ENCODE data around the gene UBASH3A. TPM values are rescaled to one million over a fixed set of nuclear protein-coding genes. Genes with fewer than 3 reads are reported as not detected.

UBASH3A gene
- total and polyA plus RNA-seq, 5 donors: 0.07 to 0.29 (median 0.23) TPM

DNA sequence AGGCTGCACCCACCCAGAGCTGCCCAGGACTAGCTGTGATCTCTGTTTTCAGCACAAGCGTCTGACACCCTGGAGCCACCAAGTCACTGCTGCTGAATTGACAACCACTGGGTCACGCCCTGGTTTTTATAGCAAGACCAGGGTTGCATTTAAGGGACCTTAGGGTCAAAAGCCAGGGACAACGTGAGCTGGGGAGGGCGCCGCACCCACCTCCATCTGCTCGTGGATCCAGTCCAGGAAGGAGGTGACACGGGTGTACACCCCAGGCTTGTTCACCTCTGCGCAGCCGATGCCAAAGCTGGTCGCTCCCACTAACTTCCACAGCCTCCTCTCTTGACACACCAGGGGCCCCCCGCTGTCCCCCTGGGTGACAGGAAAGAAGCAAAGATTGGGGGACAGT is 28.2 kb upstream of the UBASH3A start:
- 69% methylated on average over 11 of the region's 11 CpGs for WGBS
- H3K27ac ChIP-seq (ENCODE audit: low read length): no peak overlapping the region
- no peaks in the 10 kb centered on the region for H3K4me1 ChIP-seq (ENCODE audit: control insufficient read depth, insufficient read depth, low read length)
- H3K9me3 ChIP-seq (ENCODE audit: control insufficient read depth, low read length): no peaks in the 10 kb centered on the region
- H3K27me3 ChIP-seq (ENCODE audit: control insufficient read depth, insufficient read depth): no peaks in the 10 kb centered on the region
- DNase-seq: no peak
- intact Hi-C loops (cut with DNase I): no loop called here
- no peak for ATAC-seq
- H3K4me3 ChIP-seq (ENCODE audit: low read length): no peak overlapping the region

DNA sequence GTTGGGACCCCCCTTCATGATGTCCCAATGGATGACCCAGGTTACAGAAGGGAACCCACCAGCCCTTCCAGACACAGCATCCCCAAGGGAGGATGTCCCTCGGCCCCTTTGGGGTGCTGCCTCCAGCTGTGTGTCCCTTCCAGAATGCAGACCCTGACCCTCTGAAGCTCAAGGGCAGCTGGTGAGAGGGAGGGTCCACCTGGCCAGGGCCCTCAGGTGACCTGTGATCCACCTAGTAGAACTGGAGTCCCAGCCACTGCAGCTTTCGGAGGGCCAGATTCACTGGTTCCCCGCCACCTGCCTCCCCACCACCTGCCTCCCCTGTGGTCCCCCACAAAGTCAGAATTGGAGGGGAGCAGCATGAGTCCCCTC is 27.8 kb upstream of the UBASH3A start:
- intact Hi-C loops (cut with DNase I): no loop called here
- H3K4me3 ChIP-seq (ENCODE audit: low read length): no peak overlapping the region
- no peaks in the 10 kb centered on the region for H3K27me3 ChIP-seq (ENCODE audit: control insufficient read depth, insufficient read depth)
- no peak overlapping the region for H3K27ac ChIP-seq (ENCODE audit: low read length)
- ATAC-seq (peak in 1 of 2 donors; percentile 27), DNase-seq (no peak)
- no peaks in the 10 kb centered on the region for H3K4me1 ChIP-seq (ENCODE audit: control insufficient read depth, insufficient read depth, low read length)
- no peaks in the 10 kb centered on the region for H3K9me3 ChIP-seq (ENCODE audit: control insufficient read depth, low read length)
- 86% methylated on average over 3 of the region's 3 CpGs for WGBS

DNA sequence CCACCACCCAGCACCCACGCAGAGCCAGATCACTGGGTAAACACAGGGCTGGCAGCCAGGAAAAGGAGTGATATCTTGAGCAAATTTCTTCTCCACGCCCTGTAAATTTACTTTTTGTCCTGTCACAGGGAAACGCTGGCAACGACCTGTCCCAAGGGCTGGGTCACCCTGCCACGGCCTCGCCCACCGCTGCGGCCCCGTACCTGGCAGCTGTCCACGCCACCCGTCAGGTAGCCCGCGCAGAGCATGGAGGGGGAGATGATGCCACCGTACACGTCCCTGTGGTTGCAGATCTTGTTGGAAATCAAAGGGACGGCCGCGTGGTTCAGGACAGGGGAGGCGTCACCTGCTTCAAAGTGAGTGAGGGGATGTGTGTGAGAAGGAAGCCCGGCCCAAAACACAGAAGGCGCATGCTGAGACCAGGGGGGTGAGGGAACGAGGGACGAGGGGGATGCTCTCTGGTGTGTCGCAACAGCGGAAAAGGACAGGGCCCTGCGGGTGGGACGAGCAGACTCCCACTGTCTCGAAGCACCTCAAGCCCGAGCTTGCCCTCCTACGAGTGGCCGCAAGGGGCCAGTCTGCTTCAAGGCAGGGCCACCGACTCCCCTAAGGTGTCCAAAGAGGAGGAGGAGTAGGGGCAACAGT is 27.2 kb upstream of the UBASH3A start:
- no peaks in the 10 kb centered on the region for H3K9me3 ChIP-seq (ENCODE audit: control insufficient read depth, low read length)
- intact Hi-C loops (cut with DNase I): no loop called here
- 78% methylated on average over 32 of the region's 32 CpGs for WGBS
- H3K27me3 ChIP-seq (ENCODE audit: control insufficient read depth, insufficient read depth): no peaks in the 10 kb centered on the region
- H3K27ac ChIP-seq (ENCODE audit: low read length): no peak overlapping the region
- no peak for DNase-seq
- no peak overlapping the region for H3K4me3 ChIP-seq (ENCODE audit: low read length)
- no peak for ATAC-seq
- no peaks in the 10 kb centered on the region for H3K4me1 ChIP-seq (ENCODE audit: control insufficient read depth, insufficient read depth, low read length)

GRCh38 chr21:42377211-42377950 is 26.3 kb upstream of the UBASH3A start:
- Histone ChIP-seq H3K4me3 (ENCODE audit: low read length) (no peak overlapping the region), H3K4me1 (ENCODE audit: control insufficient read depth, insufficient read depth, low read length) (no peaks in the 10 kb centered on the region), H3K27me3 (ENCODE audit: control insufficient read depth, insufficient read depth) (no peaks in the 10 kb centered on the region), H3K9me3 (ENCODE audit: control insufficient read depth, low read length) (peaks cover 2% of the 10 kb centered on the region), H3K27ac (ENCODE audit: low read length) (no peak overlapping the region)
- WGBS: 71% methylated on average over 24 of the region's 24 CpGs
- ATAC-seq (no peak), DNase-seq (no peak)
- intact Hi-C loops (cut with DNase I): no loop called here

- DNase-seq (no peak), ATAC-seq (no peak)
- no peak overlapping the region for H3K4me3 ChIP-seq (ENCODE audit: low read length)
- H3K27me3 ChIP-seq (ENCODE audit: control insufficient read depth, insufficient read depth): no peaks in the 10 kb centered on the region
- H3K9me3 ChIP-seq (ENCODE audit: control insufficient read depth, low read length): peaks cover 2% of the 10 kb centered on the region
- no peak overlapping the region for H3K27ac ChIP-seq (ENCODE audit: low read length)
- H3K4me1 ChIP-seq (ENCODE audit: control insufficient read depth, insufficient read depth, low read length): no peaks in the 10 kb centered on the region
- WGBS: 80% methylated on average over 5 of the region's 5 CpGs
- intact Hi-C loops (cut with DNase I): no loop called here
Measured at GRCh38 chr21:42377951-42378340, 25.8 kb upstream of the UBASH3A start.

DNA sequence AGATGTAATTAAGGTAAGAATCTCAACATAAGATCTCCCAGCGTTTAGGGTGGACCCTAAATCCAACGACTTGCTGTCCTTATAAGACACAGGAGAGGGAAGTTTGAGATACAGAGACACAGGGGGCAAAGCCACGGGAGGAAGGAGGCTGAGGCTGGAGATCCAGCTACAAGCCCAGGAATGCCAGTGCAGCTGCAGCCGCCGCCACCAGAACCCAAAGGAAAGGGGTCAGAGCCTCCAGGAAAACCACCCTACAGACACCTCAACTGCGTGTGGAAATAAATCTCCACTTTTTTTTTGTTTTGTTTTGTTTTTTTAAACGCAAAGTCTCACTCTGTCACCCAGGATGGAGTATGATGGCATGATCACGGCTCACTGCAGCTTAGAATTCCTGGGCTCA is 25.3 kb upstream of the UBASH3A start:
- DNase-seq (no peak), ATAC-seq (no peak)
- WGBS: 74% methylated on average over 8 of the region's 8 CpGs
- Histone ChIP-seq H3K4me3 (ENCODE audit: low read length) (no peak overlapping the region), H3K4me1 (ENCODE audit: control insufficient read depth, insufficient read depth, low read length) (no peaks in the 10 kb centered on the region), H3K27ac (ENCODE audit: low read length) (no peak overlapping the region), H3K27me3 (ENCODE audit: control insufficient read depth, insufficient read depth) (no peaks in the 10 kb centered on the region), H3K9me3 (ENCODE audit: control insufficient read depth, low read length) (peaks cover 2% of the 10 kb centered on the region)
- intact Hi-C loops (cut with DNase I): no loop called here

- WGBS: 78% methylated on average over 17 of the region's 17 CpGs
- intact Hi-C loops (cut with DNase I): no loop called here
- Histone ChIP-seq H3K27ac (ENCODE audit: low read length) (no peak overlapping the region), H3K27me3 (ENCODE audit: control insufficient read depth, insufficient read depth) (no peaks in the 10 kb centered on the region), H3K9me3 (ENCODE audit: control insufficient read depth, low read length) (peaks cover 2% of the 10 kb centered on the region), H3K4me1 (ENCODE audit: control insufficient read depth, insufficient read depth, low read length) (no peaks in the 10 kb centered on the region), H3K4me3 (ENCODE audit: low read length) (no peak overlapping the region)
- ATAC-seq: no peak
- DNase-seq: no peak
Measured at GRCh38 chr21:42379426-42380215, 24.1 kb upstream of the UBASH3A start.

GRCh38 chr21:42381347-42381984 is 22.2 kb upstream of the UBASH3A start:
- DNase-seq (no peak), ATAC-seq (peak in 1 of 2 donors; percentile 42)
- intact Hi-C loops (cut with DNase I): no loop called here
- Histone ChIP-seq H3K9me3 (ENCODE audit: control insufficient read depth, low read length) (peaks cover 2% of the 10 kb centered on the region), H3K27me3 (ENCODE audit: control insufficient read depth, insufficient read depth) (no peaks in the 10 kb centered on the region), H3K27ac (ENCODE audit: low read length) (no peak overlapping the region), H3K4me1 (ENCODE audit: control insufficient read depth, insufficient read depth, low read length) (no peaks in the 10 kb centered on the region), H3K4me3 (ENCODE audit: low read length) (no peak overlapping the region)
- WGBS: 60% methylated on average over 1 of the region's 1 CpG

- Histone ChIP-seq H3K4me1 (ENCODE audit: control insufficient read depth, insufficient read depth, low read length) (no peaks in the 10 kb centered on the region), H3K27ac (ENCODE audit: low read length) (no peak overlapping the region), H3K4me3 (ENCODE audit: low read length) (no peak overlapping the region), H3K27me3 (ENCODE audit: control insufficient read depth, insufficient read depth) (no peaks in the 10 kb centered on the region), H3K9me3 (ENCODE audit: control insufficient read depth, low read length) (peaks cover 2% of the 10 kb centered on the region)
- no peak for ATAC-seq
- no peak for DNase-seq
- intact Hi-C loops (cut with DNase I): no loop called here
- 91% methylated on average over 6 of the region's 6 CpGs for WGBS
Measured at GRCh38 chr21:42382915-42383314, 20.8 kb upstream of the UBASH3A start.

DNA sequence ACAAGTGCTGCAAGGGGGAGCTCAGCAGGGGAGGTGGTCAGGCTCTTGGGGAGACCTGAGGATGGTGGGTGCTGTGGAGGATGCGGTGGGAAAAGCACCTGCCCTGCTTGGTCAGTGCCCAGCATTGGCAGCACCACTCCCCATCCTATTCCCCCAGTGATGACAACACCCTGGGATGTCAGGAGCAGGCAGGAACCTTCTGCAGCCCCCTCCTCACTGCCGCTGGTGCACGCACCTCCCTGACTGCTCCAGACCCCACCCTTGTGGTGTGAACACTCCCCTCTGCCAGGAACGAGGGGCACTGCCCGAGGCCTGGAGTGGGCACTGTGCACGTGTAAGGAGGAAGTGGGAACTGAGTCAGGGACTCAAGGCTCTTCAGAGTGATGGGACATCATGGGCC is 20.4 kb upstream of the UBASH3A start:
- DNase-seq (no peak), ATAC-seq (no peak)
- H3K9me3 ChIP-seq (ENCODE audit: control insufficient read depth, low read length): peaks cover 2% of the 10 kb centered on the region
- WGBS: 80% methylated on average over 6 of the region's 6 CpGs
- H3K27me3 ChIP-seq (ENCODE audit: control insufficient read depth, insufficient read depth): no peaks in the 10 kb centered on the region
- no peak overlapping the region for H3K27ac ChIP-seq (ENCODE audit: low read length)
- no peak overlapping the region for H3K4me3 ChIP-seq (ENCODE audit: low read length)
- no peaks in the 10 kb centered on the region for H3K4me1 ChIP-seq (ENCODE audit: control insufficient read depth, insufficient read depth, low read length)
- intact Hi-C loops (cut with DNase I): no loop called here

All from right cardiac atrium (tissue), 5 donors.